SK-N-SH (cell line): ENCODE results near the gene INPP5A. TPM values are rescaled to one million over a fixed set of nuclear protein-coding genes. Genes with fewer than 3 reads are reported as not detected.
"Not testable (repeated sequence)": the region's sequence is repeated elsewhere in the genome, so short reads cannot be mapped to it uniquely, and the experiment has no call there.

Source experiments
- CTCF ChIA-PET: fragments of 300-600, 350-600 bp; formaldehyde crosslinking; extraction: SDS; loops from one replicate; lab custom pipeline; 2021; lab: Yijun Ruan, JAX
- POLR2A ChIA-PET: fragments of 350-600 bp; sonication (Branson Sonifier 250); formaldehyde crosslinking; extraction: SDS; loops from one replicate; lab custom pipeline; 2020; ENCODE audit warnings: antibody characterized with exemption, inconsistent platforms; lab: Yijun Ruan, JAX
- DNase-seq: peaks from one replicate; pipeline ENCODE4 v3.0.0; 2012
- H2AFZ ChIP-seq: fragments of 200-600 bp; sonication (generic); 2 replicates; pipeline ENCODE4 v1.8.1; 2016; ENCODE audit warnings: antibody characterized with exemption, mild to moderate bottlenecking, low read depth
- H3F3A ChIP-seq: fragments of 200-600 bp; sonication (generic); replicated peaks from 2 replicates; pipeline ENCODE3; 2016; ENCODE audit warnings: antibody characterized with exemption, mild to moderate bottlenecking; ENCODE audit not compliant: insufficient read depth
- H3K27ac ChIP-seq, 2 experiments: fragments of 200-500 bp in 1 of 2; fragments of 200-600 bp in 1 of 2; sonication (Bioruptor generic) in 1 of 2; sonication (generic), shearing (Covaris generic) in 1 of 2; 2 replicates each; pipeline versions ENCODE4 v1.5.1 to v1.6.1; 2014 to 2016; ENCODE audit warnings: low read depth in 2 of 2, inconsistent platforms in 1 of 2, low read length in 1 of 2, mild to moderate bottlenecking in 1 of 2, mixed read lengths in 1 of 2
- H3K27me3 ChIP-seq: fragments of 200-600 bp; sonication (generic), shearing (Covaris generic); 2 replicates; pipeline ENCODE4 v1.6.1; 2016; ENCODE audit warnings: mixed run types; ENCODE audit not compliant: insufficient read depth
- H3K36me3 ChIP-seq, 2 experiments: fragments of 200-500 bp in 1 of 2; fragments of 200-600 bp in 1 of 2; sonication (Bioruptor generic) in 1 of 2; sonication (generic) in 1 of 2; replicated peaks in 1 of 2; 2 replicates each; pipeline versions ENCODE3 to v1.5.1; 2014 to 2016; ENCODE audit warnings: low read length in 1 of 2, mild to moderate bottlenecking in 1 of 2; ENCODE audit not compliant: insufficient read depth in 2 of 2, control insufficient read depth in 1 of 2
- H3K4me1 ChIP-seq, 2 experiments: fragments of 200-500 bp in 1 of 2; fragments of 200-600 bp in 1 of 2; sonication (Bioruptor generic) in 1 of 2; sonication (generic), shearing (Covaris generic) in 1 of 2; 2 replicates each; pipeline versions ENCODE4 v1.5.1 to v1.6.1; 2014 to 2016; ENCODE audit warnings: low read depth in 1 of 2, low read length in 1 of 2, mixed run types in 1 of 2; ENCODE audit not compliant: insufficient read depth in 2 of 2, control insufficient read depth in 1 of 2
- H3K4me2 ChIP-seq: fragments of 200-600 bp; sonication (generic), shearing (Covaris generic); 2 replicates; pipeline ENCODE4 v1.6.1; 2017; ENCODE audit warnings: mixed run types
- H3K4me3 ChIP-seq, 2 experiments: fragments of 200-500 bp in 1 of 2; fragments of 200-600 bp in 1 of 2; sonication (Bioruptor generic) in 1 of 2; sonication (generic), shearing (Covaris generic) in 1 of 2; 2 replicates each; pipeline versions ENCODE4 v1.5.1 to v1.8.1; 2014 to 2016; ENCODE audit warnings: low read depth in 2 of 2, inconsistent platforms in 1 of 2, low read length in 1 of 2, mild to moderate bottlenecking in 1 of 2, mixed read lengths in 1 of 2, moderate library complexity in 1 of 2
- H3K79me2 ChIP-seq: fragments of 200-600 bp; sonication (generic); 2 replicates; pipeline ENCODE4 v1.8.1; 2017; ENCODE audit warnings: mild to moderate bottlenecking; ENCODE audit not compliant: insufficient read depth
- H3K9ac ChIP-seq: fragments of 200-600 bp; sonication (generic); 2 replicates; pipeline ENCODE4 v1.6.1; 2017; ENCODE audit warnings: mixed run types
- H3K9me2 ChIP-seq: fragments of 200-600 bp; sonication (generic); 2 replicates; pipeline ENCODE4 v1.6.1; 2017; ENCODE audit warnings: mixed run types
- H3K9me3 ChIP-seq: fragments of 200-600 bp; sonication (generic); 2 replicates; pipeline ENCODE4 v1.6.1; 2017; ENCODE audit warnings: mixed run types, mild to moderate bottlenecking, moderate library complexity
- H4K20me1 ChIP-seq: fragments of 200-600 bp; sonication (generic); 2 replicates; pipeline ENCODE4 v1.6.1; 2017; ENCODE audit warnings: mild to moderate bottlenecking, mixed run types; ENCODE audit not compliant: insufficient read depth
- ELF1 ChIP-seq: IDR thresholded peaks from 2 replicates; pipeline ENCODE4 v1.4.0; 2012
- EP300 ChIP-seq, 2 experiments: IDR thresholded peaks; 2 replicates each; pipeline versions ENCODE4 v1.4.0 to v1.6.1; 2012; ENCODE audit warnings: borderline replicate concordance in 1 of 2, low read depth in 1 of 2, low read length in 1 of 2
- FOSL2 ChIP-seq: IDR thresholded peaks from 2 replicates; pipeline ENCODE4 v1.4.0; 2012; ENCODE audit warnings: low read depth, mild to moderate bottlenecking, moderate library complexity, borderline replicate concordance
- JUND ChIP-seq: IDR thresholded peaks from 2 replicates; pipeline ENCODE4 v1.4.0; 2012
- MXI1 ChIP-seq: IDR thresholded peaks from 2 replicates; pipeline ENCODE4 v1.6.1; 2012; ENCODE audit warnings: mild to moderate bottlenecking, low read depth, low read length, improper control_type of control experiment
- USF2 ChIP-seq: fragments of 150-350 bp; IDR thresholded peaks from 2 replicates; pipeline ENCODE4 v1.6.1; 2017; ENCODE audit warnings: antibody characterized with exemption, low read length, low read depth, borderline replicate concordance
- YY1 ChIP-seq: IDR thresholded peaks from 2 replicates; pipeline ENCODE4 v1.4.0; 2012; ENCODE audit warnings: low read depth, mild to moderate bottlenecking
- WGBS: methylation state at CpG from one replicate; pipeline ENCODE4 v1.1.6; 2017; ENCODE audit warnings: low lambda C conversion rate; 5-methylcytosine and 5-hydroxymethylcytosine counted together
- polyA plus RNA-seq, 3 experiments: library from polyadenylated mRNA; depleted of rRNA; stranded (reverse); fragments of >200 nt; gene quantifications; 2 replicates each; pipeline ENCODE4 v1.2.3, GENCODE V29; 2012
- TF ChIP-seq, protein P1 (sequence below): IDR thresholded peaks from 2 replicates; pipeline ENCODE4 v1.6.1; 2012; ENCODE audit warnings: mild to moderate bottlenecking, low read depth, low read length, moderate library complexity

The INPP5A gene
- polyA plus RNA-seq, 1 of the 3 experiments (the other 2 are of a cell fraction), result 12.0 TPM

DNA sequence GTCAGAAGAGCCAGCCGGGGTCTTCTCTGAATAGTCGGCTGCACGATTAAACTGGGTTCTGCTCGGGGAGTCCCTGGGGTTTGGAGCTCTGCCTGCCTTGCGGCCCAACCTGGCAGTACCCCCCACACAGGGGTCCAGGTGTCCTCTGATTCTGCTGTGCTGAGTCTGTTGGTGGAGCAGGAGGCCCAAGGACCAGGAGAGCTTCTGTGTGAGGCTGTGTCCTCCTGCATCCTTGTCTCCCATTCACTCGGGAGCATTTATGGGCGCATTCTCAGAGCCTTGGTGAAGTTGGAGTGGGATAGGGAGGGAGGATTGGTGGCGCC is 14.2 kb downstream of the INPP5A start (continued):
- no peak for TF ChIP-seq EP300 (IDR thresholded peaks at IDR 0.05; ENCODE audit: borderline replicate concordance in 1 of 2, low read depth in 1 of 2, low read length in 1 of 2)
- no peak for TF ChIP-seq FOSL2
- no peak for TF ChIP-seq YY1
- no peak for TF ChIP-seq JUND
- no peak for TF ChIP-seq MXI1
- TF ChIP-seq, protein P1, sequence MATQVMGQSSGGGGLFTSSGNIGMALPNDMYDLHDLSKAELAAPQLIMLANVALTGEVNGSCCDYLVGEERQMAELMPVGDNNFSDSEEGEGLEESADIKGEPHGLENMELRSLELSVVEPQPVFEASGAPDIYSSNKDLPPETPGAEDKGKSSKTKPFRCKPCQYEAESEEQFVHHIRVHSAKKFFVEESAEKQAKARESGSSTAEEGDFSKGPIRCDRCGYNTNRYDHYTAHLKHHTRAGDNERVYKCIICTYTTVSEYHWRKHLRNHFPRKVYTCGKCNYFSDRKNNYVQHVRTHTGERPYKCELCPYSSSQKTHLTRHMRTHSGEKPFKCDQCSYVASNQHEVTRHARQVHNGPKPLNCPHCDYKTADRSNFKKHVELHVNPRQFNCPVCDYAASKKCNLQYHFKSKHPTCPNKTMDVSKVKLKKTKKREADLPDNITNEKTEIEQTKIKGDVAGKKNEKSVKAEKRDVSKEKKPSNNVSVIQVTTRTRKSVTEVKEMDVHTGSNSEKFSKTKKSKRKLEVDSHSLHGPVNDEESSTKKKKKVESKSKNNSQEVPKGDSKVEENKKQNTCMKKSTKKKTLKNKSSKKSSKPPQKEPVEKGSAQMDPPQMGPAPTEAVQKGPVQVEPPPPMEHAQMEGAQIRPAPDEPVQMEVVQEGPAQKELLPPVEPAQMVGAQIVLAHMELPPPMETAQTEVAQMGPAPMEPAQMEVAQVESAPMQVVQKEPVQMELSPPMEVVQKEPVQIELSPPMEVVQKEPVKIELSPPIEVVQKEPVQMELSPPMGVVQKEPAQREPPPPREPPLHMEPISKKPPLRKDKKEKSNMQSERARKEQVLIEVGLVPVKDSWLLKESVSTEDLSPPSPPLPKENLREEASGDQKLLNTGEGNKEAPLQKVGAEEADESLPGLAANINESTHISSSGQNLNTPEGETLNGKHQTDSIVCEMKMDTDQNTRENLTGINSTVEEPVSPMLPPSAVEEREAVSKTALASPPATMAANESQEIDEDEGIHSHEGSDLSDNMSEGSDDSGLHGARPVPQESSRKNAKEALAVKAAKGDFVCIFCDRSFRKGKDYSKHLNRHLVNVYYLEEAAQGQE, result no peak
- no peak for TF ChIP-seq USF2
- TF ChIP-seq ELF1, result no peak

DNA sequence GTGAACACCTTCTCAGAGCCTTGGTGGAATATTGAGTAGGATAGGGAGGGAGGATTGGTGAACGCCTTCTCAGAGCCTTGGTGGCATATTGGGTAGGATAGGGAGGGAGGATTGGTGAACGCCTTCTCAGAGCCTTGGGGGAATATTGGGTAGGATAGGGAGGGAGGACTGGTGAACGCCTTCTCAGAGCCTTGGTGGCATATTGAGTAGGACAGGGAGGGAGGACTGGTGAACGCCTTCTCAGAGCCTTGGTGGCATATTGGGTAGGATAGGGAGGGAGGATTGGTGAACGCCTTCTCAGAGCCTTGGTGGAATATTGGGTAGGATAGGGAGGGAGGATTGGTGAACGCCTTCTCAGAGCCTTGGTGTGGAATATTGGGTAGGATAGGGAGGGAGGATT is 15.0 kb downstream of the INPP5A start:
- H3K9ac ChIP-seq, CTCF ChIA-PET, DNase-seq, H3K4me3 ChIP-seq, H3K4me2 ChIP-seq, H3K4me1 ChIP-seq, H2AFZ ChIP-seq, H3K36me3 ChIP-seq, POLR2A ChIA-PET, H3K9me3 ChIP-seq, H3K27me3 ChIP-seq, H3F3A ChIP-seq, H3K9me2 ChIP-seq, H3K27ac ChIP-seq: not testable (repeated sequence)
- peaks cover 16% of the 10 kb centered on the region for H3K79me2 ChIP-seq
- 93% methylated on average over 6 of the region's 6 CpGs for WGBS
- peaks cover 57% of the 10 kb centered on the region for H4K20me1 ChIP-seq

DNA sequence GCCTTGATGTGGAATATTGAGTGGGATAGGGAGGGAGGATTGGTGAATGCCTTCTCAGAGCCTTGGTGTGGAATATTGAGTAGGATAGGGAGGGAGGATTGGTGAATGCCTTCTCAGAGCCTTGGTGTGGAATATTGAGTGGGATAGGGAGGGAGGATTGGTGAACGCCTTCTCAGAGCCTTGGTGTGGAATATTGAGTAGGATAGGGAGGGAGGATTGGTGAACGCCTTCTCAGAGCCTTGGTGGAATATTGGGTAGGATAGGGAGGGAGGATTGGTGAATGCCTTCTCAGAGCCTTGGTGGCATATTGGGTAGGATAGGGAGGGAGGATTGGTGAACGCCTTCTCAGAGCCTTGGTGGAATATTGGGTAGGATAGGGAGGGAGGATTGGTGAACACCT is 16.0 kb downstream of the INPP5A start:
- H3K4me2 ChIP-seq, H3K27ac ChIP-seq, H3K9ac ChIP-seq, H3F3A ChIP-seq, DNase-seq, H3K9me3 ChIP-seq, H3K9me2 ChIP-seq, CTCF ChIA-PET, H2AFZ ChIP-seq, POLR2A ChIA-PET, H3K36me3 ChIP-seq, H3K4me1 ChIP-seq, H3K4me3 ChIP-seq, H3K27me3 ChIP-seq: not testable (repeated sequence)
- peaks cover 14% of the 10 kb centered on the region for H3K79me2 ChIP-seq
- WGBS, result 100% methylated on average over 3 of the region's 3 CpGs
- peaks cover 51% of the 10 kb centered on the region for H4K20me1 ChIP-seq
